ENCODE results near the gene AAGAB.
A peak's percentile ranks its signal among the peaks of the same experiment; 100 is the strongest.

Gene AAGAB

DNA sequence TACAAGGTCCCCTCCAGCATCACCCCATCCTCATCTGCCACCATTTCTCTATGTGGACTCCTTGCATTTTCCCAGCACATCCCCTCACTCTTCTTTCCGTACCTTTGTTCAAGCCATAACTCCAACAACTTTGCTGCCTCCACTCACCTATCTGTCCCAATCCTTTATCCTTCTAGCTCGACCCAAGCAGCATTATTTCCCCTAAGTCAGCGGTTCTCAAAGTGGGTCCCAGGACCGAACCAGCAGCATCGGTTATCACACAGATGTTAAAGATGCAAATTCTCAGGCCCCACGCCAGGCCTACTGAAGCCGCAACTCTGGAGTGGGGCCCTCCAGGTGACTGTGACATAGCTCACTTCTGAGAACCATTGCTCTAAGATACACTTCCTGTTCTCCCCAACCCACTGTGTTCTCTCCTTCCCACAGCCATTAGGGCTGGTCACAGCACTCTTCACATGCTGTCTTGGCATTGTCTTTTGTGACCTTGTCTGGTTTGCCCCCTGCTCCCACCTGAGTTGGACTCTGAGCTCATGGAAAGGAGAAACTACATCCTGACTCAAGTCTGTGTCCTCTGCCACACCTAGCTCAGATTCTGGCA lies 56.2 kb downstream of the AAGAB start:
- no peak overlapping the region for H3K27ac ChIP-seq
- DNase-seq (ENCODE audit: low spot score) = no peak
- TF ChIP-seq, protein P1, sequence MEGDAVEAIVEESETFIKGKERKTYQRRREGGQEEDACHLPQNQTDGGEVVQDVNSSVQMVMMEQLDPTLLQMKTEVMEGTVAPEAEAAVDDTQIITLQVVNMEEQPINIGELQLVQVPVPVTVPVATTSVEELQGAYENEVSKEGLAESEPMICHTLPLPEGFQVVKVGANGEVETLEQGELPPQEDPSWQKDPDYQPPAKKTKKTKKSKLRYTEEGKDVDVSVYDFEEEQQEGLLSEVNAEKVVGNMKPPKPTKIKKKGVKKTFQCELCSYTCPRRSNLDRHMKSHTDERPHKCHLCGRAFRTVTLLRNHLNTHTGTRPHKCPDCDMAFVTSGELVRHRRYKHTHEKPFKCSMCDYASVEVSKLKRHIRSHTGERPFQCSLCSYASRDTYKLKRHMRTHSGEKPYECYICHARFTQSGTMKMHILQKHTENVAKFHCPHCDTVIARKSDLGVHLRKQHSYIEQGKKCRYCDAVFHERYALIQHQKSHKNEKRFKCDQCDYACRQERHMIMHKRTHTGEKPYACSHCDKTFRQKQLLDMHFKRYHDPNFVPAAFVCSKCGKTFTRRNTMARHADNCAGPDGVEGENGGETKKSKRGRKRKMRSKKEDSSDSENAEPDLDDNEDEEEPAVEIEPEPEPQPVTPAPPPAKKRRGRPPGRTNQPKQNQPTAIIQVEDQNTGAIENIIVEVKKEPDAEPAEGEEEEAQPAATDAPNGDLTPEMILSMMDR (IDR thresholded peaks at IDR 0.05) = no peak
- no peak overlapping the region for H3K4me3 ChIP-seq

DNA sequence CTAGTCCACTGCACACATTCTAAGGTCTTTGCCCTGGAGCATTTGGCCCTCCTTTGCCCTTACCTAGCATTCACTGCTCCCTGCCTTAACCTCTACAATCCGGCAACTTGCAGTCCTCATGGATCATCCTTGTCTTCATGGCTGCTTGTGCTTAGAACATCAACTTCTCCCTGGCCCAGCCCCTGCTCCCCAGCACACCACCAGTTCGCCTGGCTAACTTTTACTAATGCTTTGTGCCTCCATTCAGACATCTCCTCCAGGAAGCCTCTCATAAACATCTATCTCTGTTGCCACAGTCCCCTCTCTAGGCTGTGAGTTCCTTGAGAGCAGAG lies 57.1 kb downstream of the AAGAB start:
- no peak for DNase-seq (ENCODE audit: low spot score)
- H3K27ac ChIP-seq = peak overlapping the region; percentile 24 to 55
- TF ChIP-seq, protein P1 (IDR thresholded peaks at IDR 0.05) = no peak

DNA sequence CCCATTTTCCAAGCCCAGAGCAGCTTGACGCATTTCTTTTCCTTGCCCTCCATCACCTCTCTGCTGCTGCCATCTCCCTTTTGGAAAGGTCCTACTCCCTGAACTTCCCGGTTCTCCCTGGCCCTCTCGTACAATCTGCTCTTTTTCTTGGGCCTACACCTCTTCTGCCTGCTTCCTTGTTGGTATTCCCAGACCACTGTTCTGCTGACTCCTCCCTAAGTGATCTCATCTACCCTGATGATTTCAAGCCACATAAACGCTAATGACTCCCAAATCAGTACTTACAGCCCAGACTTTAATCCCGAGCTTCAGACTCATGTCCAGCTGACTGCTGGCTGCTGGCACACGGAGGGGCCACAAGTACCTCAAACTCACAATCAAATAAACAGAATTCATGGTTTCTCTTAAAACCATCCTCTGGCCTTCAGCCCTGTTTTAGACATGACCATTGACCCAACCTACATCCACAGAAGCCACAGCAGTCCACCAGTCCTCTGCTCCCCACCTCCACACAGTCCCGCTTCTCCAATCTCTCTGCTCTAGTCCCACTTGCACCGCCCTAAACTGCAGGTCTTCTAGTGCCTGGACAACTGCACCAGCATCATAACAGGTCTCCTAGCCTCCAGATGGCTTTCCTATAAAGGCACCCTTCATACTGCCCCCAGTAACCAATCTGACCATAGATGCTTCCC lies 57.6 kb downstream of the AAGAB start:
- peak overlapping the region; percentile 24 to 55 for H3K27ac ChIP-seq
- TF ChIP-seq, protein P1 (IDR thresholded peaks at IDR 0.05) = no peak
- no peak overlapping the region for H3K4me3 ChIP-seq
- no peak for DNase-seq (ENCODE audit: low spot score)

More for the DNA sequence above, 57.1 kb downstream of the AAGAB start:
- no peak overlapping the region for H3K4me3 ChIP-seq

DNA sequence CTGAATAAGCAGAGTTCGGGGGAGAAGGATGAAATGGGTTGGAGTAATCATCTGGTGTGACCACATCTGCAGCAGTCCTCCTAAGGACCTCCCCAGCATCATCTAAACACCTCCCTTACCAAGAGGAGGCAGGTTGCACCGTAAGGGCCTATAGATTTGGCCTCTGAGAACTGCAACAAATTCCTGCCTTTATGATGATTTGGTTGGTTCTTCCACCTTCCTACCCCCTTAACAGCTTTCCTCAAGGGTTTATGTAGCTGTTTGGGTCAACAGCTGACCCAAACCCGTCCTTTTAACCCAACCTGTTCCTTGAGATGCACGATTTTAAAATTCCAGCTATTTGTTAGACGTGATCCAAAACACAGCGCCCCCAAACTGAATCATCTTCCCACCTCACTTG lies 58.2 kb downstream of the AAGAB start:
- Histone ChIP-seq H3K4me3 (no peak overlapping the region), H3K27ac (peak overlapping the region; percentile 24 to 55)
- TF ChIP-seq, protein P1 (IDR thresholded peaks at IDR 0.05) = no peak
- DNase-seq (ENCODE audit: low spot score) = no peak

DNA sequence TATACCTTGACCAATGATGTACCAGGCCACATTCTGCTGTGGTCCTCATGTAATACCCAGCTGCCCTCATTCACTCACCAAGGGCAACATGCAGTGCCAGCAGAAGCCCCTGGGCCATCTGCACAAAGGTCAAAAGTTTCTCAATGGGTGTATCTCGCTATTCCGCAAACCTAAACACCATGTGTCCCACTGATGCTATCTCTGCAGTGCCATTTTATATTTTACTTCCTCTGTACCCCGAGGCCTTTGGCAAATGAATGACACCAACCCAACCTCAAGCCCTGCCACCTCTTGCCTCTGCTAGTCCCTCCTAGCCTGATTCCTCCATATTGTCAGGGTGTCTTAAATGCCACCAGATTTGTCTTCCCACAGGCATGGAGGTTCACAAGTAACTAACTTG lies 59.2 kb downstream of the AAGAB start:
- H3K27ac ChIP-seq = peak overlapping the region; percentile 15 to 33
- DNase-seq (ENCODE audit: low spot score) = no peak
- no peak overlapping the region for H3K4me3 ChIP-seq
- TF ChIP-seq, protein P1 (IDR thresholded peaks at IDR 0.05) = no peak

DNA sequence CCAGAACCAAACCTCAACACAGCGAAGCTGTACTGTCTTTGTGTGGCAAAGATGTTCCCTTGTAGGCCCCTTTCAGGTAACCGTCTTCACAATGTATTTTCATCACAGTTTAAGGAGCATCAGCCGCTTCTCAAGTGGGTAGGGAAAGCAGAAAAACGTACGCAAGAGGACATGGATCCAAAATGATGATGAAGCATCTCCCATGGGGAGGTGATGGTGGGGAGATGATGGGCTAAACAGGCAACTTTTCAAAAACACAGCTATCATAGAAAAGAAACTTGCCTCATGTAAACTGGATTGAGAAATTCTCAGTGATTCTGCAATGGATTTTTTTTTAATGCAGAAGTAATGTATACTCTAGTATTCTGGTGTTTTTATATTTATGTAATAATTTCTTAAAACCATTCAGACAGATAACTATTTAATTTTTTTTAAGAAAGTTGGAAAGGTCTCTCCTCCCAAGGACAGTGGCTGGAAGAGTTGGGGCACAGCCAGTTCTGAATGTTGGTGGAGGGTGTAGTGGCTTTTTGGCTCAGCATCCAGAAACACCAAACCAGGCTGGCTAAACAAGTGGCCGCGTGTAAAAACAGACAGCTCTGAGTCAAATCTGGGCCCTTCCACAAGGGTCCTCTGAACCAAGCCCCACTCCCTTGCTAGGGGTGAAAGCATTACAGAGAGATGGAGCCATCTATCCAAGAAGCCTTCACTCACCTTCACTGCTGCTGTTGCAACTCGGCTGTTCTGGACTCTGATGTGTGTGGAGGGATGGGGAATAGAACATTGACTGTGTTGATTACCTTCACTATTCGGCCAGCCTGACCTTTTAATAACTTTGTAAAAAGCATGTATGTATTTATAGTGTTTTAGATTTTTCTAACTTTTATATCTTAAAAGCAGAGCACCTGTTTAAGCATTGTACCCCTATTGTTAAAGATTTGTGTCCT lies 60.0 kb downstream of the AAGAB start:
- TF ChIP-seq, protein P1 (IDR thresholded peaks at IDR 0.05) = no peak
- no peak overlapping the region for H3K4me3 ChIP-seq
- H3K27ac ChIP-seq = peak overlapping the region; percentile 15 to 63
- DNase-seq (ENCODE audit: low spot score) = no peak

Measured in coronary artery (tissue), 2 donors.